HG03064 (cell line): ENCODE results near the gene GPSM1.

Source experiments
- ATAC-seq: cut with Tn5 transposase; IDR thresholded peaks from one replicate; pipeline ENCODE4 v1.9.1; 2021; ENCODE audit warnings: low read depth; ENCODE audit not compliant: unreplicated experiment

Gene GPSM1

DNA sequence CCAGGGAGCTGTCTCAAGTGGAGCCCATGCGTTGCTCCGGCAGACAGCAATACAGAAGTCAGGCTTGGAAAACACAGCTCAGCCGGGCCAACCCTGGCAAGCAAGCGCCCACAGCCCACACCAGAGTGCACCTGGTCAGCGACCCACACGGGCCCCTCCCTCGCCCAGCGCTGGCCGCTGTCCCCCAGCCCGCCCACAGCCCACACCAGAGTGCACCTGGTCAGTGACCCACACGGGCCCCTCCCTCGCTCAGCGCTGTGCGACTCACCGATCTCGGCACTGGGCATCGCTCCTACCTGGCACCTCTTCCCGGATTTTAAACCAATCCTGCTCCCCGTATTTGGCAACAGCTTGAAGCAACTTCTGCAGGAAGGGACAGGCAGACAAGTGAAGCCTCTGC lies 59.9 kb downstream of the GPSM1 start:
- no peak for ATAC-seq

DNA sequence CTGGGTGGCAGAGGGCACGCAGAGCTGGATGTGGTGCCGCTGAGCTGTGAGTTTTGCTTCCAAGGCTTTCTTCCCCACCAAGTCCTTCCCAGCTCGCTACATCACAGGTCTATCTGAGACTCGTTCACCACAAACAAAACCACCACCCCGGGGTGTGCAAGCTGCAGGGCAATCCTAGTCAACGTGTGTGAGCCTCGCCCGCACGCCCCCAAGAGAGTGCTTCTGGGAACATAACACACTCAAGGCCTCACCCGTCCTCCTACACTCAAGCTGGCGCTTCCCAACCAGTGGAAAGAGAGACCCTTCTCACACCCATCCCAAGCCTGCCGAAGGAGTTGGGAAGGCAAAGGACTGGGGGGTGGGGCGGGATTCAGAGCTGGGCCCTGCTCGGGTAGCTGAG lies 62.1 kb downstream of the GPSM1 start:
- no peak for ATAC-seq

DNA sequence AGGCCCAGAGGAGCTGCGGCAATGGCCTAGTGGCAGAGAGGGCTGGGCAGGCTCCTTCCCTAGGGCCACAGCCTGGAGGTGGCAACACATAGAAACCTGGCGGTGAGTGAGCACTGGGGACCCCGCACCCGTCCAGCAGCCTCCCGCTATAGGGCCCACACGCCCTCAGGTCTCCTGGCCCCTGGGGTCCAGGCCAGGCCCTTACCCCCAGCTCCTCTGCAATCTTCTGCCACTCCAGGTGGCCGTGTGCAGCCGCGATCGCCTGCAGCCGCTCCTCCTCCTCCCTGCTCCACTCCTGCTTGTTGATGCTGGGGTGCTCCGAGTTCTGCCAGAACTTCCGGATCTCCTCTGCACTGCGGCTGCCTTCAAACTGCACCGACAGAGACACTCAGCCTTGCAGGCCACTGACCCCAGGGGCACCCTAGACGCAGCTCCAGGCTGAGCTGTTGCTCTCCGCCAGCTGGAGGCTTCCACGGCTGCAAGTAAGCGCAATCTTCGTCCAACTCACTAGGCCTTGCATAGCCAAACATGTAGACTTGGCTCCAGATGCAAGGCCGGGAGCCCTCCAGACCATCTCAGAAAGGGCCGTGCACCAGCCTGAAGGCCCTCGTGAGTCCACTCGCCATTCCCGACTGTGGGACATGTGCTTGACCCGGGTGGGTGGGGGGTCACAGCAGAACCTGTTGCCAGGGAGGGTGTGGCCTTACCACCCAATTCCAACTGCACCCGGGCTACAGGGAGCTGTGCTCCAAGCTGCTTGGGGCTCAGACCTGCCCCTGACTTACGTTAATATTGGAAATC lies 64.6 kb downstream of the GPSM1 start:
- ATAC-seq, result no peak

DNA sequence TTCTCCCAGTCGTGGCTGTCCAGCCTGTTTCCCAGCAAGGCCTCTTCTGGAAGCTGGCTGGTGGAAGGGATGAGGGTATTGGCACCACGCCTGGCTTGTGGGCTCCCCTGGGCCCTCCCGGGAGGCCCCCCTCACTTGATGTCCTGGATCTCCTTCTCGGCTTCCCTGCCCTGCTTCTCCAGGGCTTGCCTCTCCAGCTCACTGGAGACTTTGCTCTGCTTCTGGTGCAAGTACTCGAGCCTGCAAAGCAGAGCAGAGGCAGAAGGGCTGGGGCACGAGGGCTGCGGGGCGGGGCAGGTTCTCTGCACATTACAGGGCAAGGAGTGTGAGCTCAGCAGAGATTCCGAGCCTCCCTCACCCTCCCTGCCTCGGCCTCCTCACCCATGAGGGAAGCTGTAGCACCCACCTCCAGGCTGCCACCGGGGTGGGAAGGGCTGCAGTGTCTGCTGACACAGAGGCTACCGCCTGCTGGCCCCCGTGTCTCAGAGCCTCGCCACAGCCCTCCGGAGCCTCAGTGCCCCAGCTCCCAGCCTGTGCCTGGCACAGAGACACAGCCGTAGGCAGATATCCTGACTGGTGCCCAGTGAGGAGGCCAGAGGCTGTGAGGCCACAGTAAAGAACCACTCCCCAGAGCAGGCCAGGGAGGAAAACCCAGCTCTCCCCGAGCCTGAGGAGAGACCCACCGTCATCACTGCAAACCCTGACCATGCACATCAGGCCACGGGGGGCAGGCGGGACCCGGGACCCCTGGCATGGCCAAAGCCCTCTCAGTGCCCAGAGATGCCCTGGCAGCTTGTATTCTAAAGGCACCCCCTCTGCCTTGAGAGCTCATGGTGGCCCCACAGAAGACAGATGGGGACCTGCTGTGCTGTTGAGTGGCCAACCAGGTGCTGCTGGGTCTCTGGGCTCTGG lies 65.5 kb downstream of the GPSM1 start:
- ATAC-seq, result no peak

DNA sequence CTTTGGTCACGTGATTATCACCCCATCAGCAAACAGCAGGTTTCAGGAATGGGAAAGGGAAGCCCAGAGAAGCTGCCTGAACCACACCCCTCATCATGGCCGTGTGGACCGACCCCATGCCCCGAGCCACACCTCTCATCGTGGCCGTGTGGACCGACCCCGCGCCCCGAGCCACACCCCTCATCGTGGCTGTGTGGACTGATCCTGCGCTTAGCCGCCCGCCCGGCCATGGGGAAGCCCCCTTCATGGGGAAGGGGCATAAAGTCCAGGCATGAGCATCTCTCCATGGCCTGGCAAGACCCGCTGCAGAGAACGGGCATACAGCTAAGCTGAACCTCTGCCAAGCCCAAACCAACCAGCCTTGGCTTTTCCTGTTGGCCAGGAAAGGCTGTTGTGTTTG lies 66.2 kb downstream of the GPSM1 start:
- ATAC-seq, result no peak

DNA sequence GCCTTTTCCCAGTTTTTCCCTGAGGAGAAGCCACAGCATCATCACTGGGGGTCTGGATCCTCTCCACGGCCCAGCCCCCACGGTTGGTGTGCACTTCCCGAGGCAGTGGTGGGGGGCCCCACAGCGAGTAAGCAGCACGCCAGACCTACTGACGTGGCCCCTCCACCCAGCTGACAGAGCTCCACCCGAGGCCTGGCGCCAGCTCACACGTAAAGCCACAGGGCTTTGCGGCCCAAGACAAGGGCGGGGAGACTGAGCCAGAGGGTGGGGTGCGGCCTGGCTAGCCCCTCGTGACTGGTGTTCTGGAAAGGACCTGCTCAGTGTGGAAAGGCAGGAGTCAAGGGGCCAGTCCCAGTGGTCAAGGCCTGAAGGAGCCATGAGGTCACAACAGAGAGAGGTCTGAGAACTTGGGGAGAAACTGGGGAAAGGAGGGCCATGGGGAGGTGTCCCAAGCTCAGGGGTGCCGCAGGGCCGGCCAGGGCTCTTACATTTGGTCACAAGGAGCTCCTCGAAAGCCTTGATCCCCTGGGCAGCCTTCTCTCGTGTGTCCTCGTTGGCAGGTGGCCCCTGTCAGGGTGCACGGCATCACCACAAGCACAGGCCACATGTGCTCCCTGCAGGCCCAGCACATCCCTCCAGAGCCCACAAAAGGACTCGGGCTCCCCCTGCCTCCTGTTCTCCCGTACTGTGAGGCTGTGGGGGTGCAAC lies 67.1 kb downstream of the GPSM1 start:
- ATAC-seq, result no peak

DNA sequence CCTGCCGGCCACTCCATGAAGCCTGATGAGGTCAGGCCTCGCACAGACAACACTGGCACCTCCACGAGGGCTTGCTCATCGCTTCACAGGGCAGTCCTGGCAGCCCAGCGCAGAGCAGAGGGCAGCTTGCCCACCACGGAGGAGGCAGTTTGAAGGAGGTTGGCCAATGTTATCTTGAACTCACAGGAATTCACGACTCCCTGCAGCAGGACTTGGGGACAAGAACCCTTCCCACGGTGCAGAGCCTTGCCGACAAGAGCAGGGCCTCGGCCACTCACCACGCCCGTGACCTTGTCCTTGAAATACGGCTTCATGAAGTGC lies 67.6 kb downstream of the GPSM1 start:
- no peak for ATAC-seq

DNA sequence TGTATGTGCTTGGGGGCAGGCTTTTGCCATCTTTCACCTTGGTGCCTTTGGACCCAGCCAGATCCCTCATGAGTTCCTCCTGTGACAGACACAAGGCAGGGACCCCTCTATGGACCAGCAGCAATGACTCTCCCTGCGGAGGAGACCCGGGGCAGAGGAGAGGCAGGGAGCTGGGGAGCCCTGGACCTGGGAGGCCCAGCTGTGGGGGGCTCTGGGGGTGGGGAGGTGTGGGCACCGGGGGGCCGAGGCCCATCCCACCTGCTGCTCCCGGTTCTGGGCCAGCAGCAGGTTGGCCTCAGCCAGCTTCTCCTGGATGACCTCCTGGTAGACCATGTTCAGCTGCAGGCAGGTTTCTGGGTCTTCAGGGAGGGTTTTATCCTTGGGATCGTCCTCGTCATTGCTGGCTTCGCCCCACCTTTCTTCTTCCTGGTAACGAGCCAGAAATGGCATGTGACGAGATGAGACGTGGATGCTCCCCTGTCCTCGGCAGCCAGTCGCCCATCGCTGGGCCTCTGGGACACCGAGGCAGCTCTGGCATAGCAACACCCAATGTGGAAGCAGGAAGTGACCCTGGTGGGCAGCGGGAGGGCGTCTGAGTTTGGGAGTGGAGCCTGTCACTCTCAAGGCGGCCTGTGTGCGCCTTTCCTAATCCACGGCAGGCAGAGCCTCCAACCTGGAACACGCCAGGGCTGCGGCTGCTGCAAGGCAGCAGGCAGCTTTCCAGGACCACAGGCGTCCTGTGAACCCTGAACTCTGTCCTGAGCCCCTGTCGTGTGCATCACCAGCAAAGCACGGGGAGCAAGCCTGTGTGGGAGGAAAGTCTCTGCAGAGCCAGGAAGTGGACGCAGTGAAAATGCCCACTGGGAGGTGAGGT lies 68.2 kb downstream of the GPSM1 start:
- no peak for ATAC-seq

DNA sequence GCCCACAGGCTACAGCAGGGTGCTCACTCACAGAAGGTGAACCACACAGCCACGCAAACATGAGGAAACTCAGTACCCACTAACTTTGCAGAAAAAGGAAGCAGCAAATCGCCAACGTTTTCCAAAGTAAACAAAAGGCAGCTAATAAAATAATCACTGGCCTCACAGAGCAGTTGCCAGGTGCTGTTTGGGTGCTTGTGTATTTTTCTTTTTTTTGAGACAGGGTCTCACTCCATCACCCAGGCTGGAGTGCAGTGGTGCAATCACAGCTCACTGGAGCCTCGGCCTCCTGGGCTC lies 68.8 kb downstream of the GPSM1 start:
- ATAC-seq, result no peak

DNA sequence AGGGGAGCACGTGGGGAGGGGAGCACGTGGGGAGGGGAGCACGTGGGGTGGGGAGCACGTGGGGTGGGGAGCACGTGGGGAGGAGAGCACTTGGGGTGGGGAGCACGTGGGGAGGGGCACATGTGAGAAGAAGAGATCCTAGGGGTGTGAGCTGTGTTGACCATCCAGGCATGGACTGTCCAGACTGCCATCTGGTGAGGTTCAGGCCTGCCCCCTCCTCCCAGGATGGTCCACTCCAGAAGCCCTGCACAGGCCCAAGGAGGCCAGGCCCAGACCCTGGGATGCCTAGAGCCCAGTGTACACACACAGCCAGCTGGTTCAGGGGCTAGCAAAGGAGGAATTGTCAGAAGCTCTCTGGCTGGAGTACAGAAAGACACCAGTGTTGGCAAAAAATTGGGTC lies 70.3 kb downstream of the GPSM1 start:
- ATAC-seq, result no peak

DNA sequence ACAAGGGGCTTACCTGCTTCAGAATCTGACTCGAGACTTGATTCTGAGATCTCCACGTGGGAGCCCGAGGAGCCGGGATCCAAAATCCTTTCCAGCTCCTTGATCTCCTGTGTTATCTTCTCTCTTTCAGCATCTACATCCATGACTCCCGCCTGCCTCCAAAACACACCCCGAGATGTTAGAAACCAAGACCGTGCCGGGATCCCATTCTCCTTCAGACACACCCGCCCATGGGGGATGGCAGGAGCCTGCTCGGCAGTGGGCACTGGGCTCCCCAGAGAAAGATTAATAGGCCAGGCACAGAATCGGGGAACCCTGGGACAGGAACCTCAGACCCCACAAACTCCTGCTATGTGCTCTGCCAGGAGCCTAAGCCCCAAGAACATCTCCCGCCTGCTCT lies 70.9 kb downstream of the GPSM1 start:
- no peak for ATAC-seq

DNA sequence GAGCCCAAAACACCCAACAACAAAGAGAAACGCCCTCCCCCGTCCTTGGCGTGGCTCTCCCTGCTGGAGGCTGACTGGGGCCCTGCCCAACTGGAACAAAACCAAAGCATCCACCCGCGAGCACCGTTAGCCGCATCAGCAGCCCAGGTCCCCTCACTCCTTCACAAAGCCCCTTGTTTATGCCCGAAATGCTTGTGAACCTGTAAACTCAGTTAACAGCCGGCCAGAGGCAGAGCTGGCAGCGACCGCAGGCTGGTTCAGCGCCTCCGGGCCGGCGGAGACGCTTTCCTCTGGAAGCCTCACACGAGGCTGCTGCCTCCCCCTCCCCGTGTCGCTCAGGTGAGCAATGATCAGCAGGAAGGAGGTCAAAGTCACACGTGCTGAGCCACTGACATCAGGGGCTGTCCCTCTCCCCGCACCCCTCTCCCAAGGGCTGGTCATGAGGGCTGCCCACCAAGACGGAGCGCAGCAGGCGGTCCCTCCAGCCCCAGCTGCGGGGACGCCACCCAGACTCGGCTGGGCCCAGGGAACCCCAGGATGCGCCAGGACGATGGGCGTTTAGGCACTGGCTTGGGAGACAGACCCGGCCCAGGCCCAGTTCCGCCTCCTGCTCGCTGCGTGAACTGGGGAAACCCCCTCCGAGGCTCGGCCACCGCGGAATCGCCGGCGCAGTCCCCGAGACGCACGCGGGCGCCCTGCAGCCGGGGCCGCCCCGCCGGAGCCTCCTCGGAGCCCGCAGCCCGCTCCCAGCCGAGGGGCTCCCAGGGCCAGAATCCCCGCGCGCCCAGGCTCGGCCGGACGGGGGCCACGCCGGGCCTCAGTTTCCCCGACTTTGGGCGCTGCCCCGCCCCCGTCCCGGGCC lies 72.1 kb downstream of the GPSM1 start:
- peak; percentile 10 for ATAC-seq

DNA sequence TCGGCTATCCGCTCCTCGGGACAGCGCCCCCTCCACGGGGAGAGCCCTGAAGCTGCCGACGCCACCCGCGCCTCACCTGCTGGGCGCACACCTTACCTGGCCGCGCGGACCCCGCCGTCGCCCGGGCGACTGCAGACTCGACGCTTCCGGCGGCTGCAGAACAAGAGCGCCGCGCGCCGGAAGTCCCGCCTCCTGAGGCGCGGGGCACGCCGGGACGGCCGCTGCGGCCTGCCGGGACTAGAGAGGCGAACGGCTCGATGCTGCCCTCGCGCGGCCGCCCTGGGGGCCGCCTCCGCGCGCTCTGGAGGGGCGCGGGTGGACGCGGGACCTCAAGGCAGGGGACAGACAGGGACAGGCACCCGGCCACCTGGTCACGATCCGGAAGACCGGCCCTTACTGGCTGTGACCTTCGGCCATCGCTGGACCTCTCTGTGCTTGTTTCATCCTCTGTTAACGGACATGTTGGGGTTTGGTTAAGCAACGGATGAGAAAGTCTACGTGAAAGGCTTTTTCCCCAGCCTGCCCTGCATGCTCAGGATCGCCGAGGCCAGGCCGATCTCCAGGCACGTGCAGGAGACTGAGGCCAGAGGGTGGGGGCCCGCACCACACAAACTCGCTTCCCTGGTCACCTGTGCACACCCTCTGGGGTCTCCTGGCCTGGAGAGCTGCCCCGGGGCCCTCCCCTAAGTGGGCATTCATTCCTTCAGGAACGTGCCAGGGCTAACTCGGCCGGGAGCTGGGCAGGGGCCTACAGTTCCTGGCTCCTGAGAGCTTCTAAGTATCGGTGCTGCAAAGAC lies 72.9 kb downstream of the GPSM1 start, which contains the start of gene SNAPC4:
Gene SNAPC4 (minus strand): TSS at position 133 of the 797 bp plus-strand sequence. CDS start 1,742 bp downstream, outside the sequence.
- peak; percentile 62 for ATAC-seq

DNA sequence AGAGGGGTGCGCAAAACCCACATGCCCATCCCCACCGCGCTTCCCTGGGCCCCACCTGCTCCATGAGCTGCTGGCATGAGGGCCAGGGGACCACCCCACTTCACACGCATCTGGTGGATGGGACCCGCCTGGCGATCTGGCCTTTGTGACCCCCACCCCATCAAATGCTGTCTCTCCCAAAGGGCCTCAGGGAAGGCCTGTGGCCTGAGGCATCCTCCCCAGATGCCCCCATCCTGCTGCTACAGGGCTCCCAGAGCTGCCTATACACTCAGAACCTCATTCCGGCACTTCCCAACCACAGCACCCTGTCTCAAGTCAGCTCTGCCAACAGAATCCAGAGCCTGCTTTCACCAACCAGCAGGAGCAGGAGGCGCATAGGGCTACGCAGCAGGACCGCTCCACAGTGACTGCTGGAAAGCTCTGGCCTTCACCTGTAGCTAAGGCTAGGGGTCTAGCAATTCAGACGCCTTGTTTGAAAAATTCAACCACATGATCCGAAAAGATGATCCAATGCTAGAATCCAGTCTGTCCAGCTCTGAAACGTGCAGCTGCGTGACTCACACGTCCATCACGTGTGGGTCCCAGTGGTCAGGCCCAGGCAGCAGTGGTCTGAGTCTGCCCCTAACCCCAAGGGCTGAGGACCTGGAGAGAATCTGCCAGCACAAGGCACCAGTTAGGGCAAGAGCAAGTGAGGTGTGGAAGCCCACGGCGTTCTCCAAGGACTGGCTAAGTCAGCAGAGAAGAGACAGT lies 74.0 kb downstream of the GPSM1 start:
- ATAC-seq, result no peak

DNA sequence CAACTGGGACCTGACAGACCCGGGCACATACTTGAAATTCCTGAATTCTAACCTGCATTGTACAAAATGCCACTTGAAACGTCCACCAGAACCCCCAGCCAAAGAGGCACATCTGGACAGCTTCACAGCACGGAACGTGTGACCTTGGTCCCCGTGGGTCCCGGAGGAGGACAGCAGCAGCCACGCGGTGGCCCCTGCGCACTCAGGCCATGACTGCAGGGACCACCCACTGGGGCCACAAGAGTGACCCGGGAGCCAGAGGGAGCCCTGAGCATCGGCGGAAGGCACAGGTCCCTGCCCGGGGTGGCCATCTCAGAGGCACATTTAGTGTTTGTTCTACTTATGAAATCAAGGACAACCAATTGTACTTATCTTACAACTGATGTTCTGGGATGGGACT lies 74.7 kb downstream of the GPSM1 start:
- ATAC-seq, result no peak

DNA sequence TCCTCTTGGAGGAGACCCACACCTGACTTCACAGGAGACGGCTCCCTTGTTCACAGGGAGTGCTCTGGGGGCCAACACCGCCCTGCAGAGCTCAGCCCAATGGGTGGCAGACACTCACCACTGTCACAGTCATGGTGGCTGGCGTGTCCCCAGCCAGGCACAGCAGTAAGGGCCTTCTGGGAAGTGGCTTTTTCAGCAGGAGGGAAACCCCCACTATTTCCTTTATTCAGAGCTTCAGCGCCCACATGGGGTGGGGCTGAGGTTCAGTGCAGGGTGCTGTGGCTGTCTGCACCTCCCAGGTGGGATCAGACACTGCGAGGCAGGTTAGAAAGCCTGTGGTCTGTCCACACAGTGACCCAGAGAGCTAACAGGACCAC lies 76.2 kb downstream of the GPSM1 start:
- ATAC-seq, result no peak

DNA sequence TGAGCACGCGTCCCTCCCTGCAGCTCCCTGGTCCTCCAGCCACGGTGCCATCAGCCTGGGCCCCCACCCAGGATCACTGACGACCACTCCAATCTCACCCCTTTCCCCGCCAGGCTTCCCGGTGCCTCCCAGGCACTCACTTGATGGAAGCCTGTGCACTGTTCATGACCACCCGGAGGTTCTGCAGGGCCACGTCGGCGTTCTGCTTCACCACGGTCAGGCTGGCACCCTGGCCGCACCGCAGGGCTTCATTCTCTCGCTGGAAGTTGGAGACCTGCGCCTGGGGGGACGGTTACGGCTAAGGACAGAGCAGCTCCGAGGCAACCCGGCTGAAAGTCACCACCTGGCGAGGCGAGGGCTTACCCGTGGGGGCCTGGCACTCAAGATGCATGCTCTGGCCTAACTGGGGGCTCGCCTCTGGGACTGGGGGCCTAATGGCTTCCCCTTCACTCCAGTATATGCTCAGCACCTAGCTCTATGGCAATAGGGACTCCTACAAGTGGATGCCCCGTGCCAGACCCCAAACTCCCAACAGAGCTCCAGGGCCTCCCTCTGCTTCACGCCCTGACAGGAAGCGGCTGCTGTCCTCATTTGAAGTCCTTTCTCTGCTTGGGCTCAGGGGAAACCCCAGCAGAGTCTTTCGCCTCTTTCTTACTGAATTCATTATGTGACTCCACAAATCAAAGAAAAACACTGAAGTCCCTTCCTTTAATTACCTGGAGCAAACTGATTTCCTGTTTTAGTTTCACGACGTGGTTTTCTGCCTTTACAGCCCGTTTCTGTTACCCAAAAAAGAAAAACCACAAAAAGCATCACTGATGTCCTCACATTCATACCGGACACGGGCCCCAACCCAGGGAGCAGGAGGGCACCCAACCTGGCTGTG lies 76.8 kb downstream of the GPSM1 start:
- ATAC-seq, result no peak
